NB4 (cell line): ENCODE results near the gene SLC31A1.

Source experiments
- DNase-seq: peaks from one replicate; pipeline ENCODE4 v3.0.0; 2010; ENCODE audit warnings: low read depth
- H3K4me3 ChIP-seq: one replicate; pipeline ENCODE4 v1.5.1; 2011; ENCODE audit warnings: mild to moderate bottlenecking, low read depth, low read length, moderate library complexity
- MYC ChIP-seq: IDR thresholded peaks from 2 replicates; pipeline ENCODE4 v1.6.1; 2011; ENCODE audit warnings: low read depth, low read length
- POLR2A ChIP-seq: IDR thresholded peaks from 2 replicates; pipeline ENCODE4 v1.6.1; 2011; ENCODE audit warnings: mild to moderate bottlenecking; ENCODE audit not compliant: insufficient read length; ENCODE audit errors: extremely low read depth
- TF ChIP-seq, protein P1 (sequence below): IDR thresholded peaks from 2 replicates; pipeline ENCODE4 v1.6.1; 2011; ENCODE audit warnings: low read depth, low read length
- TF ChIP-seq, protein P2 (sequence below): IDR thresholded peaks from one replicate; pipeline ENCODE4 v1.5.1; 2012; ENCODE audit warnings: low read depth, low read length

The SLC31A1 gene

DNA sequence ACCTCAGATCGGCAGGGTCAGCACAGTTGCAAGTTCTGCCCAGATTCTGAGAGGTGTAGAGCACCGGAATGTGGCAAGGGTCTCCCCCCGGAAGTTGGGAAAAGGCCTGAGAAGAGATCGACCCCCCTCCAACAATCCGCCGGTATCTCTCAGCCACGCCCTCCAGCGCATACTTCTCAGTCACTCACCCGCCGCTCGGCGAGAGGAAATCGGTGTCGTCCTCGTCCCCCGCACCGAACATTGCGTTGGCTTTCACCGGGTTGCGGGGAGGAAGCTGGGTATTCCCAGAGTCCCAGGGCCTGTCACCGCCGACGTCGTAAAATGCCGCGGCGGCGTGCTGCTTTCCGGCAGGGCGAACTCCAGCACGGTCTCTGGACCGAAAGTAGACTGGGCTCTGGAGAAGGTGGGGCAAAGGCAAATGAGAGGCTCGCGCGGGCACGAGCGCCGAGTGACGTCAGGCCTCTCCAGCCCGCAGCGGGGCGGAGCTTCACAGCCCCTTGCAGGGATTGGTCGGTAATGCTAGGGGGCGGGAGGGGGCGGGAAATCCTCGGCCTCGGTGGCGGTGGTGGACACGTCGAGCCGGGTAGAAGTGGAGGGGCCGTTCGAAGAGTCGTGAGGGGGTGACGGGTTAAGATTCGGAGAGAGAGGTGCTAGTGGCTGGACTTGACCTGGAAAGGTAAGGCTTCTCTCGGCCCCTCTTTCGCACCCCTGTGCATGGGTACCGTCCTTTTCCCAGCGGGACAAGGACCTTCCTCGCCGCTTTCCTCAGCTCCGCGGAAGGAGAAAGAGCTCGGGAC is at the start of gene SLC31A1, which contains the start of gene FKBP15:
SLC31A1 (plus strand) TSS at position 542 of the 797 bp plus-strand sequence. CDS start 34,605 bp downstream, outside the sequence.
FKBP15 (minus strand) TSS at position 275 of the 797 bp plus-strand sequence; CDS start at position 241, 34 bp downstream.
- peak within 1 kb of the TSS; percentile 85 for H3K4me3 ChIP-seq
- TF ChIP-seq, protein P1, sequence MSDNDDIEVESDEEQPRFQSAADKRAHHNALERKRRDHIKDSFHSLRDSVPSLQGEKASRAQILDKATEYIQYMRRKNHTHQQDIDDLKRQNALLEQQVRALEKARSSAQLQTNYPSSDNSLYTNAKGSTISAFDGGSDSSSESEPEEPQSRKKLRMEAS: peak; percentile 60
- TF ChIP-seq MYC (no peak), POLR2A (peak; percentile 55)
- TF ChIP-seq, protein P2, sequence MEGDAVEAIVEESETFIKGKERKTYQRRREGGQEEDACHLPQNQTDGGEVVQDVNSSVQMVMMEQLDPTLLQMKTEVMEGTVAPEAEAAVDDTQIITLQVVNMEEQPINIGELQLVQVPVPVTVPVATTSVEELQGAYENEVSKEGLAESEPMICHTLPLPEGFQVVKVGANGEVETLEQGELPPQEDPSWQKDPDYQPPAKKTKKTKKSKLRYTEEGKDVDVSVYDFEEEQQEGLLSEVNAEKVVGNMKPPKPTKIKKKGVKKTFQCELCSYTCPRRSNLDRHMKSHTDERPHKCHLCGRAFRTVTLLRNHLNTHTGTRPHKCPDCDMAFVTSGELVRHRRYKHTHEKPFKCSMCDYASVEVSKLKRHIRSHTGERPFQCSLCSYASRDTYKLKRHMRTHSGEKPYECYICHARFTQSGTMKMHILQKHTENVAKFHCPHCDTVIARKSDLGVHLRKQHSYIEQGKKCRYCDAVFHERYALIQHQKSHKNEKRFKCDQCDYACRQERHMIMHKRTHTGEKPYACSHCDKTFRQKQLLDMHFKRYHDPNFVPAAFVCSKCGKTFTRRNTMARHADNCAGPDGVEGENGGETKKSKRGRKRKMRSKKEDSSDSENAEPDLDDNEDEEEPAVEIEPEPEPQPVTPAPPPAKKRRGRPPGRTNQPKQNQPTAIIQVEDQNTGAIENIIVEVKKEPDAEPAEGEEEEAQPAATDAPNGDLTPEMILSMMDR: no peak
- peak; percentile 98 for DNase-seq

DNA sequence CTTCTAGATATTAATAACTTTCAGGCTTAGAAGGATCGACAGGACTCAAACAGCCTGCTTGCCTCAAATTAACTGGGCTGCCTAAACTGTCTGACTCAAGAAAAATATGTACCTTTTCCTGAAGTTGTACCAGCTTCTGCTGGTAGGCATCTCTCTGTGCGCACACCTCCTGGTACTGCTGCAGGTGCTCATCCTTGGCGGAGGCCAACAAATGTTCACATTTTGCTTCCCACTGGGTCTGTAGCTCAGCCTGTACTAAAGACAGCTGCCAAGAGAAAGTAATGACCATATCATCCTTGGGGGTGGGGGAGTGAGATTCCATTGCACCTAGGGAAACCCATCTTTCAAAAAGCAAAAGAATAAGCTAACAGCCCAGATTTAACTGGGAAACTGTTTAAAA is 48.0 kb upstream of the SLC31A1 start:
- no peak overlapping the region for H3K4me3 ChIP-seq
- TF ChIP-seq, protein P2: no peak
- TF ChIP-seq, protein P1: no peak
- TF ChIP-seq MYC: no peak
- no peak for TF ChIP-seq POLR2A
- no peak for DNase-seq

DNA sequence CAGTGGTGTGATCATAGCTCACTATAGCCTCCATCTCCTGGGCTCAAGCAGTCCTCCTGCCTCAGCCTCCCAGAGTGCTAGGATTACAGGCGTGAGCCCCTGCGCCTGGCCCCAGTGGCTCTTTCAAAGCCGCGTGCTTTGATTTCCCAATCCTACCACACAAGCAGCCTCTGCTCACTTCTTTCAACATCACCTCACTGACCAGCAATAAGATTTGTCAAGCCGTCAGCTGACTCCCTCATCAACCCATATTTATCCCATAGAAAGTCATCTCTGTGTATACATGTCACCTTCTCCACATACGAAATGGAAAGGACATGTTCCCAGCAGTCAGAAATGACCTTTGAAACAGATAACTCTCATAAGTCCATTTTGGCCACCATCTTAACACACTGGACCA is 44.5 kb upstream of the SLC31A1 start:
- no peak overlapping the region for H3K4me3 ChIP-seq
- no peak for DNase-seq
- no peak for TF ChIP-seq POLR2A
- TF ChIP-seq, protein P2: no peak
- TF ChIP-seq MYC: no peak
- TF ChIP-seq, protein P1: no peak

DNA sequence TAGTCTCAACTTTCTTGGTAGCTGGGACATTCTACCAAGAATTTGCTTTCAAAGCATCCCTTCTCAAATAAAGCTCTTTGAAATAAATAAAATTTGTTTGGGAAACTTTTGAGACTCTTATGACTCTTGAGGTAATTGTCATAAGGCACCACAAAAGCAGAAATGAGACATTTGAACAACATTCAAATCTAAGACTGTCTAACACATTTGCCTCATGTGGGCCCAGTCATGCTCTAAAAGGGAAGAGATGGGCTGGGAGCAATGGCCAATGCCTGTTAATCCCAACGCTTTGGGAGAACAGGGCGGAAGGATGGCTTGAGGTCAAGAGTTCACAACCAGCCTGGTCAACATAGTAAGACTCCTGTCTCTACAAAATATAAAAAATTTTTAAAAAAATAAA is 44.1 kb upstream of the SLC31A1 start:
- no peak for DNase-seq
- TF ChIP-seq POLR2A (no peak), MYC (no peak)
- TF ChIP-seq, protein P2: no peak
- TF ChIP-seq, protein P1: no peak
- H3K4me3 ChIP-seq: no peak overlapping the region

DNA sequence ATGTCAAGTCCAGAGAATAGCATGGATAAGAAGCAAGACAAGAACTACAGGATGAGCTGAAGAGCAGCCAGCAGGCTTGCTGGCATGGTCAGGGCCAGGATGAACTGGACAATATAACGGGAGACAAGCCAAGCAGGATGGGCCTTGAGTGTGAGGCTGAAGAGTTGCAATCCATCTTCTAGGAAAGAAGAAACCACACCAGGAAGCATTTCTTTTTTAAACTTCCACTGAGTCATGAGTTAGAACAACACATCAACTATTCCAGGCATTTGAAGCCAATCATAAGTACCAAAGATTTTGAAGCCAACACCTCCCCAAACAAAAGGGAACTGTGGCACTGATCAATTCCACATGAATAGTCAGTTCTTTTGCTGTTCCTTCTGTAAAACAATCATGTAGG is 43.3 kb upstream of the SLC31A1 start:
- TF ChIP-seq, protein P2: no peak
- TF ChIP-seq POLR2A (no peak), MYC (no peak)
- TF ChIP-seq, protein P1: no peak
- DNase-seq: no peak
- H3K4me3 ChIP-seq: no peak overlapping the region
